CD4-positive, alpha-beta T cell treated with Interleukin-15 for 4 hours (primary cell): Measurements from ENCODE around the gene FILIP1.
A peak's percentile ranks its signal among the peaks of the same experiment; 100 is the strongest.

Source experiments
- DNase-seq: peaks from one replicate; pipeline ENCODE4 v3.0.0-alpha.2; 2020; ENCODE audit warnings: low spot score

Gene FILIP1

DNA sequence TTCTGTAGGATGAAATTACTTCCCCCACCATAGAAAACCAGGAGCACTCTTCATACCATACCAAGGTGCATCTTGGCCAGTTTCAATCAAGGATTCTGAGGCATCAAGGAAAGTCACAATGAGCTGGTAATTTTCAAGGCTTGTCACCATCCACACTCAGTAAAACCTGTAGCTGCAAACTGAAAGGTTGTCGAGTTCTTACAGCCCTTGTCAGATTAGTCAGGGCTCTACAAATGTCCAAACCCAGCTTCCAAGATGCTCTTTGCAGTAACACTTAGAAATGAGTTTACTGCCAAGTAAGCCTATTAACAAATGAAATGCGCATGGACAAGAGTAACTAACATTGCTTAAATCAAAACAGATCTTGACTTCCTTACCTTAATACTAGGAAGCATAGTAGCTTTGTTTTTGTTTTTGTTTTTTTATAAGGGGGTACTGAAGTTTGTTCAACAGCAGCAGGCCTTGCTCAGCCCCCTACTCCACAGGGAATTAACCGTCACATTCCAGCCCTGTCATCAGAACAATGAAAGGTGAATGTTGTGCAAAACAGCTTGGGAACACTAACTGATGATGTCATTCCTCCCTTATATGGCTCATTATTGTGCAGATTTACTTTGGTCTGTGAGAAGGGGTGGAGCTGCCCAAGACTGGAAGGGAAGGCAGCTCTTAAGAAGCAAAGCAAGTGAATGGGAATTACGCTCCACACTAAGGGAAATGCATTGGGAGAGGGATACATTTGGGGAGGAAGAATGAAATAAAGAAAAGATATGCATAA lies 159.1 kb downstream of the FILIP1 start:
- DNase-seq, result no peak

DNA sequence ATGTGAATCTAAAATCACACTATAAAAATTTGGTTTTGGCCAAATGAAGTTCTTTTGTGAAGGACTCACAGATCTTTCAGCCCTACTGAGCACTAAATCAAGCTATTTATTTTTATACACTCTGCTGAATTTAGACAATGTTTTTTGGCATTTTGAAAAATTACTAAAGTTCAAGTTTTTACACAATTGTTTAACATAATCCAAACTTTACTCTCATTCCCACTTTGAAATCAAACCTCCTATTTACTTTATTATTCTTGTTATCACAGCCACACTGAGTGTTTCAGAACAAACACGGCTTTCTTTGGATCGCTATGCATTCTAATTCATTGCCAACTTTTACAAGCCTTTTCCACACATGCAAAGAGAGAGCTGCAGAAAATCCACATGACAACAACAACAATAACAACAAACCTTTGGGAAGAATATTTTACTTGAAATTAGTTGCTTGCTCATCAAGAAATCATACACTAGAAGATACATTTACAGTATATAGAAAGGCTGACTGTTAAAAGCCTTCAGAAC lies 159.9 kb downstream of the FILIP1 start:
- DNase-seq, result no peak

DNA sequence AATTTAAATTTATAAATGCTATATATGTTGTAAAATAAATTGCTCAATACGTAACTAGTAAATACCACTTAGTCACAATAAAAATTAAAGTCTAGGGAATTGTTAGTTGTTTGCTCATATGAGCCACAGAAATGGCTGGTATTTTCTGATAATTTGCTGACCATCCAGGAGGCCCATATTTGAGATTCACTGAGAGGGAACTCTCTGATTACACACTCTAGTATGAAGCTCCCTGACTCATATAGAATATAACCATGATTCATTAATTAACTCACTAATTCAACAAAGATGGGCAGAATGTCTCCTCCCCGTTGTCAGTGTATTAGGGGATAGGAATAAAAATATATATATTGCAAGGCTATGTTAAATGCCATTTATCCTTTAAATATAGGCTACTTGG lies 162.4 kb downstream of the FILIP1 start:
- no peak for DNase-seq

DNA sequence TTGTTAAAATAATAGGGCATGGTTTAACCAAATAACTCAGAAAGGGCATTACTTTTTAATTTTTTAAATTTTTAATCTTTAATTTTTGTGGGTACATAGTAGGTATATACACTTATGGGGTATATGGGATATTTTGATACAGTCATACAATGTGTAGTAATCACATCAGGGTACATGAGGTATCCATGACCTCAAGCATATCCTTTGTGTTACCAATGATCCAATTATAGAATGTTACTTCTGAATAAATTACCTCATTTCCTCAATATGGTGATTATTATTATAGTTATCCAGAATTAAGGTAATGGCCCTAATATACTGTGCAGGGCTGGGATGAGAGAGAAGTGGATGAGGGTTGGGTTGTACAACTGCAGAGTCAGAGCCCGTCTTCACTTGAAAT lies 163.9 kb downstream of the FILIP1 start:
- no peak for DNase-seq

DNA sequence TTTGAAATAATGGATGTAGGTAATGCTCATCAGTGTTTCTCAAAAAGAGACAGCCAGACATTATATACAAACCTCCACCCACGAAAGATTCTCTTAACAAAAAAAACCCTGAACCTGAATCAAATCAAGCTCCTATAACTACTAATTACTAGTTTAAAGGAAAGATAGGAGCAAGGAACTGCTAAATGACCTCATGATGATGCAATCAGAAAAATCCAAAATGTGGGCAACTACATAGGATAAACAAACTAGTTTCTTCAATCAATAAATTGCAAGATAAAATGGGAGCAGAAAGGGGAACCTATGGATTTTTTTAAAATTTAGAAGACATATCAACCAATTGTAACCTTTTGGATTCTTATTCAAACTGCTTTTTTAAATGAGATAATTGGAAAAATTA lies 165.8 kb downstream of the FILIP1 start:
- DNase-seq, result no peak

GRCh38 chr6:75326557-75327258 lies 166.9 kb downstream of the FILIP1 start:
- DNase-seq, result no peak

DNA sequence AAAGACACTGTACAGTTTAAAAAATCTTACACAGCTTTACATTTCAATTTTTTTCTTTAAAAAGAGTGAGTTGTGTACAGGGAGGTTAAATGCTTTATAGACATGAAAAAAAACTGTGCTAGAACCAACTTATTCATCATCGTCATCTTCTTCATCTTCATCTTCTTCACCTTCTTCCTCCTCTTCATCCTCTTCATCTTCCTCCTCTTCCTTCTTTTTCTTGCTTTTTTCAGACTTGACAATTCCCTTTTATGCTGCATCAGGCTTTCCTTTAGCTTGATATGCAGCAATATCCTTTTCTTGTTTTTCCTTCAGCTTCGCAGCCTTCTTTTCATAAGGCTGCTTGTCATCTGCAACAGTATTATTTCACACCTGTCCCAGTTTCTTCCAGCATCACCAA lies 174.7 kb downstream of the FILIP1 start:
- no peak for DNase-seq

DNA sequence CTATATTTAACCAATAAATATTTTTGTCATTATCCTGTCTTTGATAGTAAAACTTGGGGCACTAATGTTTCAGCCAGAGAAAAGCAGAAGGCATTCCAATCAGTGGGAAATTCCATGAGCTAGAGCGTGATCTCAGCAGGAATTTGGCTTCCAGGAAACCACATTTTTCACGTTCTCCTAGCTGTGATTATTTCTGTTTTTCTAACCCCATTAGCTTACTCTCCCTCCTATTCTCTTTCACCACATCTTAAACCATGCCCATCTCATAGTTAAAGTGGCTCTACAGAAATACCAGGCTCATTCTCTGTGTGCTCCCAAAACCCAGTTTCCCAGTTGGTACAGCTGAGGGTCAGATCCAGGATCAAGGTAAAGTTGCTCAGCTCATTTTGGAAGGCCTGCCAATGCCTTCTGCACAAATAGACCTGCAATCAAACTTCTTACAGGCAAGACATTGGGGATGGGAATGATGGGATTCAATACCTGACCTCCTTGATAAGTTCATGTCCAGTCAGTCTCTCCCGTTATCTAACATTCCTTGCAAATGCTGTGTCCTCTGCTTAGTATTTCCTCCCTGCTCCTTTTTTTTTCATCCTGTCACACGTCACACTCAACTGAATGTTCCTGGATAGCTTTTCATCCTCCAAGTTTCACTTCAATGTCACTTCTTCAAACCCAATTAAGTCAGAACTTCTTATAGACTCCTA lies 175.9 kb downstream of the FILIP1 start:
- DNase-seq, result no peak

GRCh38 chr6:75315978-75316377 lies 177.6 kb downstream of the FILIP1 start:
- no peak for DNase-seq

DNA sequence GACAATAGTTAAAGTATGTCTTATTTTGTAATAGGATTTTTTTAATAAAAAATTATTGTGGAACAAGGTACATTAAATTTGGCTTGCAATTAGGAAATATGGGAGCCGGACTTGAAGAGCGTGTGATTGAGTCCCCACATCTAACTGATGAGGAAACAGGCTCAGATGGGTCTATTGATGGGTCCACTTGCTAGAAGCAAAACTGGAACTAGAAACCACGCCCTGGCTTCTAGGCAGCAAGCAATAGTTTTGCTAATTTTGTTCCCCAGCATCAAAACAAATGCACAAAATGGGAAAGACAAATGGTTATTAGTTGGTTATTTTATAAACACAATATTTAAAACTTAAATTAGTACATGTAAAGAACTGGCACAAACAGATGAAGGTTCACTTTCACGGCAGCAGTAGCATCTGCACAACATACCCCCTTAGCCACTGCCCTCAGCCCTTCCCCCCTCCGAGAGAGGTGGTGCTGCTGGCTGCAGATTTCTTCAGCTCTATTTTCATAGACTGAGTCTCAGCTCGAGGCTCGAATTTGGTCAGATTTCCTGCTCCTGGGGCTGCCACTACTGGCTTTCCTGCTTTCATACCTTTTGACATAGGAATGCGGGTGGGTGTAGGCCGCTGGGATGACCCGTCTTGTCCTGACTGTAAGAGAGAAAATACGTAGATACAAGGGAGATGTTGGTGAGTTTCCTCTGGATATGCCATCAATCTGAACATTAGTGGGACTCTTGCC lies 185.2 kb downstream of the FILIP1 start:
- no peak for DNase-seq

DNA sequence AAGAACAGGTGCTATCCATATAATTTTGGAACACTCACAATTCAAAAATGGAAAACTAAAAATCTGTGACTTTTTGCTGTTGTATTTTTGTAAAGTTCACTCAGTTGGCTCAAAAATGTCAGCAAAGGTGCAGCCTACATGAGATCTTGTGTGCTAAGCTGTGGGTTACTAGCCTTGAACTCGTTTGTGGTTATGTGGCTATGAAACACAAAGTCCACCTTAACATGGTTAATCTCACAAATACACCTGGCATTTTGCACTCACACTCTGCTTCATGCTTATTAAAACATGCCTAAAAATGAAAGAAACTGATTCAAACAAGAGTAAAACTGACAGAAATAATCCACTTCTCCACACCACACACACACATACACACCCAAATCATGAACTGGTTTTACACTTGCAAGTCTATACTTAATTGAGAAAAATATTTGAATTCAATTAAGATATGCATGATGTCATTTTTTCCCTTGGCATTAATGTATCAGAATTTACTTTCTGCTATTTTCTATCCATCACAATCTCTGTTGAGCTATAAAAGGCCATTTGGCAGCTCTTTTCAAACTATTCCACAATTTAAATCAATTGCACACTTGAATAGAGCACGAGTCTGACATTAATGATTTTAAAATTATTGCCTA lies 186.1 kb downstream of the FILIP1 start:
- no peak for DNase-seq

- no peak for DNase-seq
Measured at GRCh38 chr6:75306064-75306463, 187.5 kb downstream of the FILIP1 start.

DNA sequence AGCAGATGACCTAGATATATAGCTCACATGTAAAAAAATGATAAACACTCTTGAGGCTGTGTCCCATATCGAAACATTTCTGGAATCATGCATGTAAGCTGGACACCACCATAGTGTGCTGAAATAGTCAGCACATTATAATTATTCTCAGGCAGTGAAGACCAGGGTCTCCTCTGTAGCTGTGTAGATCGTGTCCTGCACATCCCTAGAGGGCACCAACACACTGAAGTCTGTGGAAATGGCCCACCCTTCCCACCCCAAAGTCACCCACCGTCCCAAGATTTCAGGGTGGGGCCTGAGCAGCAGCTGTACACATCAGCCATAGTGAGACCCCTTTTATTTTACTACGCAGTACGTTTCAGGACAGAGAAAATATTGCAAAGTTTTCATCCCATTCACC lies 188.0 kb downstream of the FILIP1 start:
- DNase-seq, result no peak

- no peak for DNase-seq
Measured at GRCh38 chr6:75302280-75302679, 191.3 kb downstream of the FILIP1 start.

- no peak for DNase-seq
Measured at GRCh38 chr6:75301537-75301936, 192.1 kb downstream of the FILIP1 start.

DNA sequence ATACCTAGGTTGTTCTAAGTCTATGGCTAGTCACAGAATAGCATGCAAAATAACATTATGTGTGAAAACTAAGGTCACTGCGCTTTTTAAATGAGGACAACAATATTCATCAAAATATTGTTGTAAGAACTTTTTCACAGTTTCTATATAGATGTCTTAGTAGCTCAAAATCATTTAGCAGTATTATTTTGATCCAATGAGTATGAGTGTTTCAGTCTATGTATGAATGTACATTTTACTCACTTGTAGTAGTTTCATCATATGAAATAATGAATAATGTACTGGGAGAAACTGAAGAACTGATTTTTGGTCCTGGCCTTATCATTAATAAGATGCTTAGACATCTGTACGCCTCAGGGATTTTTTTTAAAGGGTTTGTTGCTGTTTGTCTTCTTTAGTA lies 192.5 kb downstream of the FILIP1 start:
- DNase-seq, result no peak

DNA sequence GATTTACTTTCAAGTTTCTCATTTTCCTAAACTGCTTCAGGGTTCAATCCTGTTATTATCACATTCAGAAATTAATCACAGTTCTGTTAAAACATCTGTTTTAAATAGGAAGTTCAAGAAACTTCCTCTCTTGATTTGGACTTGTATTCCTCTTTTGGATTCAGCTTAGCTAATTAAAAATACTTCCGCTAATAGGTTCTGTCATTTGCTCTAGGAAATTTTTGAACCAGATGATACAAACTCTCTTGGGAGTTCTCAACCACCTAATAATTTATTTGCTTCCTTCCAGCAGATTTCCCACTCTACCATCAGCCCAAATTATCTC lies 193.1 kb downstream of the FILIP1 start:
- DNase-seq, result no peak

DNA sequence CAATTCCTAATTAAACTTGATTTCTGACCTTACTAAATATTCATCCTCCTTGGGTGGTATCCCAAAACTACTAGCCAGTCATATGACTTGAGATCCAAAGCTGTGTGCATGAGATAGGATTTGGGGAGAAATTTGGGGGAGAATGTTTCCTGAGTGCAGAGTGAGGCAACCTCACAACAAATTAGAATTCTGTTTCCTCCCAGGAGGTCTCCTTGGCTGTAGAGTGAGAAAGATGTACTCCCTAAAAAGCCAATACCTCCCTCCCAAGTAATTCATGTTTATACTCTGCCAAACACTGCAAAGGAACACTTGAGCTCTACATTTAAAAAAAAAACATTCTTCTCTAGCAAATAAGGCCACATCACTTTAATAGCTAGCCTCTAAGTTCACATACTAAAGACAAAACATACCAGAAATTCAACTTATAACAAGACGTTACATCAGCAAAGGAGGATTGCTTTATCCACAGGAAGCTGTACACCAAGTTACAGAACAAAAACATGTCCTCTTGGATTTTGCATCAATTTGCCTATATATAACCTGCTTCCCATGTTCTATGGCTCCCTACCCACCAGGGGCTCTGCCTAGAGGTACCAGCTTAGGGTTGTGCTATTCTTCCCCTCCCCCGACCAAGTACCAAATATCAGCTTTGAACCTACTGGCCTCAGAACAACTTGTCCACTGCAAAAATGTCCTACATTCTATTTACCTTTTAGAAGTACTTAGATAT lies 193.6 kb downstream of the FILIP1 start:
- no peak for DNase-seq

- DNase-seq, result peak; percentile 74
Measured at GRCh38 chr6:75296811-75297779, 196.5 kb downstream of the FILIP1 start.

DNA sequence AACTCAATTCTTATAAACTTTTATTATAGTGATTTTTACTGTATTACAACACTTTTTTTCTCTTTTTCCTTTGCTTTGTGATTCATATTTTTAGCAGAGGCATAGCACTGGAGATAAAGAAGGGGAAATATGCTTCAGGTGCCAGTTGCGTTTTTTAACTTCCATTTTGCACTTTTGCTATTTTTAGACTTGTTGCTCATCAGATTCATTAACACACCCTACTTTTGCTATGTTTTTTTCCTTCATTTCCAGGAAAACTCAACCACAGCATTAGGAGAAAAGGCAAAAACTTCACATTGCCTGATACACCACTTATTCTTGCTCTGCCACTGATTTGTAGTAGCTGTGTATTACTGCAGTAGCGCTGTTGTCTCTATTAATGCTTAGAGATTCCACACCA lies 201.0 kb downstream of the FILIP1 start:
- DNase-seq, result no peak
